AG04450 (cell line): ENCODE measurements around the gene SAMMSON. TPM values are rescaled to one million over a fixed set of nuclear protein-coding genes. Genes with fewer than 3 reads are reported as not detected.
A peak's percentile ranks its signal among the peaks of the same experiment; 100 is the strongest.

ENCODE experiments used
- CTCF ChIA-PET: fragments of 300-600, 350-600 bp; formaldehyde crosslinking; extraction: SDS; loops from one replicate; lab custom pipeline; 2022; ENCODE audit warnings: antibody characterized with exemption, inconsistent platforms; lab: Charles Lee
- POLR2A ChIA-PET: fragments of 350-600 bp; formaldehyde crosslinking; extraction: SDS; loops from one replicate; lab custom pipeline; 2021; ENCODE audit warnings: antibody characterized with exemption, inconsistent platforms; lab: Yijun Ruan, JAX
- DNase-seq: peaks from one replicate; pipeline ENCODE4 v3.0.0-alpha.2; 2011; ENCODE audit warnings: low read depth, low spot score
- H3K27ac ChIP-seq: one replicate; pipeline ENCODE4 v1.5.1; 2012; ENCODE audit warnings: low read depth, low read length, control low read depth
- H3K27me3 ChIP-seq: one replicate; pipeline ENCODE4 v1.6.0; 2012; ENCODE audit warnings: low read length; ENCODE audit not compliant: control insufficient read depth, insufficient read depth
- H3K4me3 ChIP-seq: 2 replicates; pipeline ENCODE4 v1.5.1; 2011; ENCODE audit warnings: mild to moderate bottlenecking, low read depth, low read length, control low read depth
- H3K9me3 ChIP-seq: 2 replicates; pipeline ENCODE4 v1.5.1; 2012; ENCODE audit warnings: low read length; ENCODE audit not compliant: control insufficient read depth, insufficient read depth
- polyA plus RNA-seq: library from polyadenylated mRNA; depleted of rRNA; stranded (reverse); fragments of >200 nt; gene quantifications from 2 replicates; pipeline ENCODE4 v1.2.3, GENCODE V29; 2011
- TF ChIP-seq, protein P1 (sequence below): IDR thresholded peaks from 2 replicates; pipeline ENCODE4 v1.5.1; 2011; ENCODE audit warnings: low read depth, low read length, control low read depth, inconsistent platforms

Gene SAMMSON
- polyA plus RNA-seq, 1 experiment = not detected

DNA sequence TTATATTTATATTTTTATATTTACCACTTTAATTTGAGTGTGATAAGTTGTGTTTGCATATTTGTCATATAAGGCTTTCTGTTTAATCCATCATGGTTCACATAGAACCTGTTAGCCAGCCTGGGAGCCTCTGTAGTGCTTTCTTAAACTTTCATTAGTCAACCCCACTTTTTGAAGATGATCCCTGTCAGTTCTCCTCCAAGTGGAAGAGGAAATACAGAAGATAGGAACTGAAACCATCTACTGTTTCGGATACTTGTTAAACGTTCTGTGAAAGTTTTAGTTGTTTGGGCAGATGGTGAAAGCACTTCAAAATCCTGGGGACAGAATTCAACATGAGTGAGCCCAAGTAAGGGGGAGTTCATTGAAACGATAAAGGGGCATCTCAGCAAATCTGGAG is 4.6 kb upstream of the SAMMSON start:
- Histone ChIP-seq H3K4me3 (no peak overlapping the region), H3K9me3 (peaks cover 4% of the 10 kb centered on the region; the same call in 1 of the 2 replicates), H3K27me3 (no peaks in the 10 kb centered on the region), H3K27ac (no peak overlapping the region)
- no peak for DNase-seq
- ChIA-PET CTCF (interaction anchor here (0.7 kb wide), 1 partner anchor 1389 kb away, joined by 3 read pairs; no protein-coding TSS in a partner anchor), POLR2A (no interaction called here)
- TF ChIP-seq, protein P1, sequence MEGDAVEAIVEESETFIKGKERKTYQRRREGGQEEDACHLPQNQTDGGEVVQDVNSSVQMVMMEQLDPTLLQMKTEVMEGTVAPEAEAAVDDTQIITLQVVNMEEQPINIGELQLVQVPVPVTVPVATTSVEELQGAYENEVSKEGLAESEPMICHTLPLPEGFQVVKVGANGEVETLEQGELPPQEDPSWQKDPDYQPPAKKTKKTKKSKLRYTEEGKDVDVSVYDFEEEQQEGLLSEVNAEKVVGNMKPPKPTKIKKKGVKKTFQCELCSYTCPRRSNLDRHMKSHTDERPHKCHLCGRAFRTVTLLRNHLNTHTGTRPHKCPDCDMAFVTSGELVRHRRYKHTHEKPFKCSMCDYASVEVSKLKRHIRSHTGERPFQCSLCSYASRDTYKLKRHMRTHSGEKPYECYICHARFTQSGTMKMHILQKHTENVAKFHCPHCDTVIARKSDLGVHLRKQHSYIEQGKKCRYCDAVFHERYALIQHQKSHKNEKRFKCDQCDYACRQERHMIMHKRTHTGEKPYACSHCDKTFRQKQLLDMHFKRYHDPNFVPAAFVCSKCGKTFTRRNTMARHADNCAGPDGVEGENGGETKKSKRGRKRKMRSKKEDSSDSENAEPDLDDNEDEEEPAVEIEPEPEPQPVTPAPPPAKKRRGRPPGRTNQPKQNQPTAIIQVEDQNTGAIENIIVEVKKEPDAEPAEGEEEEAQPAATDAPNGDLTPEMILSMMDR = no peak

DNA sequence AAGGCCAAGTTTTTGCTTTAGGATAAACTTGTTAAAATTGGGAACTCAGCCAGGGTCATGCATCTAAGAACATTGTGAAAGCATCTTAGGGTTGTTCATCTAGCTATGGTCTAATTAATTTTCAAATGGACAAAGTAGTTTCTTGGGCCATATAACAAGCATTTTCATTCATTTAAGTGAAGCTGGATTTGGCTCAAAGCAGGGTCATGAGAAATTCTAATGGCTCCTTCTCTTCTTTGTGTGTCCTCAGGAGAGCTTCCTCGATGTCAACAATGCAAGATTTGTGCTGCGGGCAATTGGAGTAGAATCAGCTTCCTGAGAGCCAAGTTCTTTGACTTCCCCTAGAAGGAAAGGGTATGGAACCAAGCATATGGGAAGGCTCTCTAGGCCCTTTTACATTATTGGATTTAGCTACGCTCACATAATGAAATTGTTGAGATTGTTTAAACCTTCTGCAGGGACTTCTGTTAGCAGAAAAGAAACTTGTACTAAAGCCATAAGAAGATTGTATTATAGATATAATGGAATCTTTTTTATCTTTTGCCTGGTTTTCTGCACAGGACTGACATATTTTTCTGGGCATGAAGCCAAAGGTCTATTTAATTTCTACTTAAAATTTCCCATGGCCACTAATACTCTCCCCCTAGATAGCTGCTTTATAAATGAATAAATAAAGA is 1.8 kb upstream of the SAMMSON start:
- H3K4me3 ChIP-seq = no peak overlapping the region
- H3K27me3 ChIP-seq = no peaks in the 10 kb centered on the region
- ChIA-PET POLR2A (no interaction called here), CTCF (interaction anchor here (0.6 kb wide), 1 partner anchor 51 kb away, joined by 5 read pairs; no protein-coding TSS in a partner anchor)
- TF ChIP-seq, protein P1 = no peak
- DNase-seq = no peak
- H3K9me3 ChIP-seq = peaks cover 4% of the 10 kb centered on the region; the same call in 1 of the 2 replicates
- no peak overlapping the region for H3K27ac ChIP-seq

DNA sequence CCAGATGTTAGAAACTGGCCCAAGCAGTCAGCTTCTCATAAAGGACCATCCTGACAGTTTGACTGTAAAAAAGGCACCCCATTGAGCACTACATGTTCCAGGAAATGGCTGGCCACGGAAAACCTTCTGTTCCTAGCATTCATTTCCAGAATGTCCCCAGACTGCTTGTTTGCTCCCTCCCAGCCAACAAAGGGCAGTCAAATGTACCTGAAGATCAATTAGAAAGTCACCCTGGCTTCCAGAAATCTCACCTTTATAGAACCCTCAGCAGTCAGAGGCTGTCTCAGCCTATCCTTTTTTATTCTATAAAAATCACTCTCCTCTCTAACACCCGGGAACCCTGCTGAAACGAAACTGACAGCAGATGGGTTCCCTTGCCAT is 784 bp upstream of the SAMMSON start:
- CTCF ChIA-PET = no interaction called here
- peak overlapping the region; percentile 0; the same call in 1 of the 2 replicates for H3K4me3 ChIP-seq
- POLR2A ChIA-PET = no interaction called here
- H3K27me3 ChIP-seq = no peaks in the 10 kb centered on the region
- H3K9me3 ChIP-seq = peaks cover 4% of the 10 kb centered on the region; the same call in 1 of the 2 replicates
- no peak overlapping the region for H3K27ac ChIP-seq
- TF ChIP-seq, protein P1 = no peak
- DNase-seq = no peak

DNA sequence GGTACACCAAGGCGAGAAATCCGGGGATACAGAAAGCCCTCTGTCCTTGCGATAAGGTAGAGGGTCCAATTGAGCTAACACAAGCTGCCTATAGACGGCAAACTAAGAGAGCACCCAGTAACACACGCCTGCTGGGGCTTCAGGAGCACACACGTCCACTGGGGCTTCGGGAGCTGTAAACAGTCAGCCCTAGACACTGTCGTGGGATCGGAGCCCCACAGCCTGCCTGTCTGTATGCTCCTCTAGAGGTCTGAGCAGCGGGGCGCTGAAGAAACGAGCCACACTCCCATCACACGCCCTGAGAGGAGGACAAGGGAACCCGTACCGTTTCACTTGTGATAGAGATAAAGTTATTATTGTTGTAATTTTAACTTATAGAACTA is 486 bp downstream of the SAMMSON start:
- DNase-seq = no peak
- Histone ChIP-seq H3K9me3 (peaks cover 4% of the 10 kb centered on the region; the same call in 1 of the 2 replicates), H3K27me3 (no peaks in the 10 kb centered on the region), H3K27ac (peak overlapping the region; percentile 73), H3K4me3 (no peak overlapping the region)
- POLR2A ChIA-PET = no interaction called here
- CTCF ChIA-PET = no interaction called here
- TF ChIP-seq, protein P1 = no peak

DNA sequence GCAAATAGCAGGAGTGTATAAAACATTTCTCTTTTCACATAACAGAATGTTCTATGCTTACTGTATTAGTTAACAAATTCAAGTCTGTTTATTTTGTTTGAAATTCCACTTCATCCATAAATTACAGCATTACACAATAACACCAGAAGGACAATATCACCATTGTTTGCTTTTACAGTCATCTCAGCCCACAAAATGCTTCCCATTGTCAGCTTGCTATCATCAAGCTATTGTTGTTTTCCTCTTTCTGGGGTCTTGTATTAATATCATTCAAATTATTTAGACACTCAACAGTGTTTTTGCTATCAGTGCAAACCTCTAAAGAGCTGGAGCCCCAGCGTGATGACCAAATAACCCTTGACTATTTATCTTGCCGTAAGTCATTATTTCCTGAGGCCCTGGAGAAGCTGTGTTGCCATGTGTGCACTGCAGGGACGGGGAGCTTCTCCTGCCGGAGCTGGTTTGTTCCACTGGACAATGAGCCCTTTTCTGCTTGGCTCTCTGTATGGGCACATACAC is 1.1 kb downstream of the SAMMSON start:
- H3K27ac ChIP-seq = no peak overlapping the region
- DNase-seq = no peak

More for the DNA sequence above, 1.1 kb downstream of the SAMMSON start:
- TF ChIP-seq, protein P1 = no peak
- CTCF ChIA-PET = no interaction called here
- H3K27me3 ChIP-seq = no peaks in the 10 kb centered on the region
- POLR2A ChIA-PET = no interaction called here
- H3K9me3 ChIP-seq = peaks cover 4% of the 10 kb centered on the region; the same call in 1 of the 2 replicates
- no peak overlapping the region for H3K4me3 ChIP-seq
